HuH-7.5 (cell line): ENCODE data around the gene SCFD1.
"Not testable (repeated sequence)": the region's sequence is repeated elsewhere in the genome, so short reads cannot be mapped to it uniquely, and the experiment has no call there.

Source experiments
- DNase-seq: peaks from one replicate; pipeline ENCODE4 v3.0.0; 2011; ENCODE audit warnings: low spot score

The SCFD1 gene, protein sequence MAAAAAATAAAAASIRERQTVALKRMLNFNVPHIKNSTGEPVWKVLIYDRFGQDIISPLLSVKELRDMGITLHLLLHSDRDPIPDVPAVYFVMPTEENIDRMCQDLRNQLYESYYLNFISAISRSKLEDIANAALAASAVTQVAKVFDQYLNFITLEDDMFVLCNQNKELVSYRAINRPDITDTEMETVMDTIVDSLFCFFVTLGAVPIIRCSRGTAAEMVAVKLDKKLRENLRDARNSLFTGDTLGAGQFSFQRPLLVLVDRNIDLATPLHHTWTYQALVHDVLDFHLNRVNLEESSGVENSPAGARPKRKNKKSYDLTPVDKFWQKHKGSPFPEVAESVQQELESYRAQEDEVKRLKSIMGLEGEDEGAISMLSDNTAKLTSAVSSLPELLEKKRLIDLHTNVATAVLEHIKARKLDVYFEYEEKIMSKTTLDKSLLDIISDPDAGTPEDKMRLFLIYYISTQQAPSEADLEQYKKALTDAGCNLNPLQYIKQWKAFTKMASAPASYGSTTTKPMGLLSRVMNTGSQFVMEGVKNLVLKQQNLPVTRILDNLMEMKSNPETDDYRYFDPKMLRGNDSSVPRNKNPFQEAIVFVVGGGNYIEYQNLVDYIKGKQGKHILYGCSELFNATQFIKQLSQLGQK

DNA sequence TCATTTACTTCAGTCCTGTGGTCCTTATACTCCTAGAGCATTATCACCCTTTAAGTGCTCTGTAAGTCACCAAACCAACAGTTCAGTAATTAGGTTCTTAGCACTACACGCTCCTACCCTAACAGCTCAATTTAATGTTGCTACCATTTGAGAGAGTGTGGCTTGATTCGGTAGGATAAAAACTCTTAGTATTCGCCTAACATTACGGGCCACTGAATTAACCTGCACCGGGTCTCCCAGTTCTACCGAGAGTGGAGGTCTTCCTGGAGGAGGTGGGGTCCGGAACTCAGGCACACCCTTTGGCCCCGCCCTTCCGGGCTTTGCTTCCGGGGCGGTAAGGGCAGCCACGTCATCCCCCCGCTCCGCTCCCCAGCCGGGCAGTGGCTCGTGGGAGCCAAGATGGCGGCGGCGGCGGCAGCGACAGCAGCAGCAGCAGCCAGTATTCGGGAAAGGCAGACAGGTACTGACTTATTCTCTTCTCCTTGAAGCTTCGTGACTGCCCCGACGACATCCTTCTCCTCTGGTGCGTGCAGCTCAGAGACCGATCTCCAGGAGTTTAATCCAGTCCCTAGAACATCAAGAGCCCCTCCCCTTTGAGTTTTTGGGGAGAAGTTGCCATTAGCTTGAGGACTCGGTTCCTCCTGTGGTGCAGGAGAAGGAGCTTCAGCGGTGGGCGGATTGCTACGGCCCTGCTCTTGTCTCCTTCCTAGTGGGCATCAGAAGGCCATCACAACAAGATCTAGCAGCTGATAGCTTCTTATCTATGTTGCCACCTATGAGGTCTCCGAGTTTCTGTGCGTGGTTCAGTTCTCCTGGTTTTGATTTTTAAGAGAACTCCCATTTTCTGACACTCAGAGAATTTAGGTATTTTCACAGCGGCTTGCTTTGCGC is at the start of gene SCFD1:
TSS of gene SCFD1 (plus strand) at position 380 of the 891 bp plus-strand sequence. CDS start at position 400, 20 bp downstream.
- peak; percentile 90 for DNase-seq

DNA sequence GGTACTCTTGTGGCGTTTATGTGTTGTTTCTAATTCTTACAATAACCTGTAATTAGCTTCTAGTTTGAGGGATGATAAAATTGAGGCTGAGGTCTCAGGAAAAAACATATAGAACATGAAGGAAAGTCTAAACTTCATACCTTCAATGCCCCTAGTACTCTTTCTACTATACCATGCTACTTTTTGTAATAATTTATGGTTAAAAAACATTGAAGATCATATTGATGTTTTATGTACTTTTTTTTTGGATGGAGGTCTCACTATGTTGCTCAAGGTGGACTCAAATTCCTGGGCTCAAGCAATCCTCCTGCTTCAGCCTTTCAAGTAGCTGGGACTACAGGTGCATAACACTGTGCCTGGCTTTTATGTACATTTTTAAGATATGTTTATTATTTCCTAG is 49.3 kb upstream of the SCFD1 start:
- DNase-seq = no peak

DNA sequence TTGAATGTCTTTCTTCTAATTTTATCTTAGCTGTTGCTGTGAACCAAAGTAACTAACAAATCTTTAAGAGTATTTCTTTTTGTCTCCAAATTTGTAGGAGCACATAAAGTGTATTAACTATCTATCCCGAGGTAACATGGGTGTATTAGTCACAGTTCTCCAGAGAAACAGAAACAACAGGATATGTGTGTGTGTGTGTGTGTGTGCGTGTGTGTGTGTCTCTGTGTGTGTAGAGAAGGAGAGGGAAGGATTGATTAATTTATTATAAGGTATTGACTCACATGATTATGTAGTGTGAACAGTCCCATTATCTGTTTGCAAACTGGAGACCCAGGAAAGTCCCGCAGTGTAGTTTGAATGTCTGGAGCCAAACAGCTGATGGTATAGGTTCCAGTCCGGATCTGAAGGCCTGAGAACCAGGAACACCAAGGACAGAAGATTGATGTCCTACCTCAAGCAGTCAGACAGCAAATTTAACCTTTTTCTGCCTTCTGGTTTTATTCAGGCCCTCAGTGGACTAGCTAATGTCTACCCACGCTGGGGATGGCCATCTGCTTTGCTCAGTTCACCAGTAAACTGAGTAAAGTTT is 48.8 kb upstream of the SCFD1 start:
- DNase-seq = no peak

DNA sequence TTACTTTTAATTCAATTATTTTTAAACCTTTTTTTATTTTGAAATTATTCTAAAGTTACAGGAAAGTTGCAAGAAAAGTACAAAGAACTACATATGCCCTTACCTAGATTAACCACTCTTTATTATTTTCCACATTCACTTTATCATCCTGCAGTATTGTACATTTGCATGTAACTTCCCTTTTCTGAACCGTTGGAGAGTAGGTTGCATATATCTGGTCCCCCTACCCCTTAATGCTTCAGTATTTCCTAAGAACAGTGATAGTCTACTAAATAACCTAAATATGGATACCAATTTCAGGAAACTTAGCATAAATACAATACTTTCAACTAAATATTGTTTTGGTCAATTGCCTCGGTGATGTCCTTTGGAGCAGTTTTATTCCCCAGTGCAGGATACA is 48.2 kb upstream of the SCFD1 start:
- no peak for DNase-seq

DNA sequence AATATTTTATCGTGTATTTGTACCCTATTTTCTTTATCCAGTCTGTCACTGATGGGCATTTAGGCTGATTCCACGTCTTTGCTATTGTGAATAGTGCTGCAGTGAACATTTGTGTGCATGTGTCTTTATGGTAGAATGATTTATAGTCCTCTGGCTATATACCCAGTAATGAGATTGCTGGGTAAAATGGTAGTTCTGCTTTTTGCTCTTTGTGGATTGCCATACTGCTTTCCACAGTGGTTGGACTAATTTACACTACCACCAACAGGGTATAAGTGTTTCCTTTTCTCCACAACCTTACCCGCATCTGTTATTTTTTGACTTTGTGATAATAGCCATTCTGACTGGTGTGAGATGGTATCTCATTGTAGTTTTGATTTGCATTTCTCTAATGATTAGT is 47.3 kb upstream of the SCFD1 start:
- not testable (repeated sequence) for DNase-seq

DNA sequence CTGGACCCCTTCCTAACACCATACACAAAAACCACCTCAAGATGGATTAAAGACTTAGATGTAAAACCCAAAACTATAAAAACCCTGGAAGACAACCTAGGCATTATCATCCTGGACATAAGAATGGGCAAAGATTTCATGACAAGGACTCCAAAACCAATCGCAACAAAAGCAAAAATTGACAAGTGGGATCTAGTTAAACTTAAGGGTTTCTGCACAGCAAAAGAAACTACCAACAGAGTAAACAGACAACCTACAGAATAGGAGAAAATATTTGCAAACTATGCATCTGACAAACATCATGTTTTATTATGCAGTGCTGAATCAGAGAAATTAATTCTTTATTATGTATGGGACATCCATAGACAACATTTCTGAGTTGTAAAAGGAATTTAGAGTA is 45.8 kb upstream of the SCFD1 start:
- not testable (repeated sequence) for DNase-seq

DNA sequence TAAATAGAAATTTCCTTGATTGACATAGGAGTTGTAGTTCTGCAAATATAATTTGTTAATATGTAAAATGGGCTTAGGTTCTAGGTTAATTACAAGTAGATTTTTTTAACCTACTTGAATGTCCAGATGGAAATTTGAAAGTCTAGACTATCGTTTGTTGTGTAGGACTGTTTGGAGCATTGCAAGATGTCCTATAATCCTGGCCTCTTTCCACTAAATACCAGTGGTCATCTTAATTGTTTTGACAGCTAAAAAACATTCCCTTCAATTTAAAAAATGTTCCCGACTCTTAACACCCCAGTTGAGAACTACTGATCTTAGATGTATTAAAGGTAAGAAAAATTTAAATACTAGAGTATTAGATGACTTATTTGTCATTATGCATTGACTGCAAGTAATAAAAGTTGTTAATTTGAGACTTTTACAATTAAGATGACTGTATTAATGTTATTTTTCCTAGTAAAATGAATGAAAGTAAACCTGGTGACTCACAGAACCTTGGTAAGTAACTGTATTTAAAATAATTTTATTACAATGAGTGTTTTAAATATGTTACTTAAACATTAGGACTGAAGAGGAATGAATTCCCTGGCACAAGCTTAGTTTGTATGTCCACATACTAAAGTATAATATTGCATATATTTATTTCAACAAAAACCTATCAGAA is 41.4 kb upstream of the SCFD1 start:
- DNase-seq = no peak

DNA sequence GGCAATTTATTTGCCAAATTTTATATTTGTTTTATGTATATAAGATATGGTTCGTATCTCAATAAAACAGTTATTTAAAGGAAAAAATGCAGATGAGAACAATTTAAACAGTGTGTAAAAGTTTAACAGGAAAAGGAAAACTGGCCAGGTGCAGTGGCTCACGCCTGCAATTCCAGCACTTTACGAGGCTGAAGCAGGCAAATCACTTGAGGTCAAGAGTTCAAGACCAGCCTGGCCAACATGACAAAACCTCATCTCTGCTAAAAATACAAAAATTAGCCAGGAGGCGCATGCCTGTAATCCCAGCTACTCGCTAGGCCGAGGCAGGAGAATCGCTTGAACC is 40.9 kb upstream of the SCFD1 start:
- no peak for DNase-seq

DNA sequence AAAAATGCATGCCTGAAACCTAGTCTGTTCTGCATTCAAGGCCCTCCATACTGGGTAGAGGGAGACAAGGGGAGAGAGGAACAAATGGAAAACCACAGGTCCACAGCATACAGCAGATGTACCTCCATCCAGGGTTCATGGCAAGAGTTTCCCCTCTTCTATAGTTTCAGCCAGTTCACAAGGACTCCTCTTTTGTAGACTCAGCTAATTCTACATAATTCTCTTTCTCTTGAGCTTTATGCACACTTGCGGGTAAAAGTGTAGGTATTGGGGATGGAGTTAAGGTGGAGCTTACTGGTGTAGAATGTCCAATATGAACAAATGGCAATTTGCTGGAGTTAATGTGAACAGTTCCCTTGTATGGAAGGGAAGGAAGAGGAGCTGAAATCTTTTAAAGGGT is 39.7 kb upstream of the SCFD1 start:
- DNase-seq = no peak

DNA sequence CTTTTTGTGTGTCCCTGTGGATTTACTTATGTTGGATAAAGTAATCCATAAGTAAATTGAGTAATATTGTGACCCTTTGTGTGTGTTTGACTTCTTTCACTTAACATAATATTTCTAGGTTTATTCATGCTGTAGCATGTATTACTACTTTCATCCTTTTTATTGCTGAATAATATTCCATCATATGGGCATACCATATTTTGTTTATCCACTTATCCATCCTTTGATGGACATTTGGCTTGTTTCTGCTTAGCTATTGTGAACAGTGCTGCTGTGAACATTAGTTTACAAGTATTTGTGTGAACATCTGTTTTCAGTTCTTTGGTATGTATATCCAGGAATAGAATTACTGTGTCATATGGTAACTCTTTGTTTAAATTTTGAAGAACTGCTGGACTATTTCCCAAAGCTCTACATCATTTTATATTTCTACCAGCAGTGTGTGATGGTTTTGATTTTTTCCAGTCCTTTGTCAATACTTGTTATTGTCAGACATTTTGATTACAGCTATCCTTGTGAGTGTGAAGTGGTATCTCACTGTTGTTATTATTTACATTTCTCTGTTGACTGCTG is 38.0 kb upstream of the SCFD1 start:
- DNase-seq = no peak

DNA sequence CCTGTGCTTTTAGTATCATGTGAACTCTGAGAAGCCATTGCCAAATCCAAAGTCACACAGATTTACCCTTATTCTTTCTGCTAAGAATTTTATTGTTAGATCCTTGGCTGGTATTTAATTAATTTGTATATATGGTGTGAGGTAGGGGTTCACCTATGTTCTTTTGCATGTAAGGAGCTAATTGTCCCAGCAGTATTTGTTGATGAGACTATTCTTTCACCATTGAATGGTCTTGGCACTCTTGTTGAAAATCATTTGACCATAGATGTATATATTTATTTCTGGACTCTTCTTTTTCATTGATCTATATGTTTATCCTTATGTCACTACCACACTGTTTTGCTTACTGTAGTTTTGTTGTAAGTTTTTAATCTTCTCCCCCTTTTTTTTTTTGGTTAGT is 36.9 kb upstream of the SCFD1 start:
- no peak for DNase-seq

DNA sequence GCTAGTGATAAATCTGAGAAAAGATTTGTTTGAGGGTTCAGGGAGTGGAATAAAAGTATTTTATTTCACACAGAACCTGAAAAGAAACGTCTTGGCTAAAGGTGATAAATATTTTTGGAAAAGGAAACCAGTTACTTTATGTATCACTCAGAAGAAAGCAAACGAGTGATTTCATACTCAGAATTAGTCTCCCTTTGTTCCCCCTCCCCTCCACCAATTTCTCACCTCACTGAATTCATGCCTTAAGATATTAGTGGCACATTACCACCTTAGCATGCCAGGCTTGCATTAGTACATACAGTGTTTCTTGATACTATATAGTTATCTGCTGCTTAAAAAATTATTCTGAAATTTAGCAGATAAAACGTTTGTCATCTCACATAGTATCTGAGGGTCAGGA is 35.0 kb upstream of the SCFD1 start:
- no peak for DNase-seq

DNA sequence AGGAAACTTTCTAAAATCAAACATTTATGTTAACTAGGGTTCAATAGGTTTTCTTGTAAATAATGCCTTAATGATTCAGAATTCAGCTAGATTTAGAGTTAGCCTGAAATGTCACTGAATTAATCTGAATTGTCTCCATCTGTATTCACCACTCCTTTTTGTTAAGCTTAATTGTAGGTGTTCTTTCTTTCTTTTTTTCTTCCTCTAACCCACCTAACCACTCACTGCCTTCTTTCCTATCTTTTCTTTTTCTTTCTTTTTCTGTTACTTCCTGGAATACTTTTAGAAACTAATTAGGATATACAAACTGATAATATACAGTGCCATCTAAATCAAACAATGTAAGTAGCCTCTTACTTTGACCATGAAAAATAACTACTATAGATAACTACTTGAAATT is 33.2 kb upstream of the SCFD1 start:
- DNase-seq = no peak

DNA sequence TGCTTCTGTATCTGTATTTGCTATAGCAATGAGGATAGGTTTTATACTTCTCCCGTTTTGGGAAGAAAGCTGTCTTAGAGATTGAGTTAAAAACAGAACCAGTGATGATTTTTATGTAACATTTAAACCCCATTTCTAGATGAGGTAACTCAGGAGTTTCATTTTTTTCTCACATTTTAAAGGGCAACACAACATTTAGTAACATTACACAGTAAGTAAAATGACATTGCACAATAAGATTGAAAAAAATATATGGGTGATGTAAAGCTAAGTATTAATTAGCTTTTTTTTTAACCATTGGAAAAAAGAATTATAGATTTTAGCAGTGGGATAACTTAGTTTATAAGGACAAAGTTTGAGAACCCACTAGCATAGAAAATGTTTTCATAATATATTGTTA is 25.2 kb upstream of the SCFD1 start:
- no peak for DNase-seq

DNA sequence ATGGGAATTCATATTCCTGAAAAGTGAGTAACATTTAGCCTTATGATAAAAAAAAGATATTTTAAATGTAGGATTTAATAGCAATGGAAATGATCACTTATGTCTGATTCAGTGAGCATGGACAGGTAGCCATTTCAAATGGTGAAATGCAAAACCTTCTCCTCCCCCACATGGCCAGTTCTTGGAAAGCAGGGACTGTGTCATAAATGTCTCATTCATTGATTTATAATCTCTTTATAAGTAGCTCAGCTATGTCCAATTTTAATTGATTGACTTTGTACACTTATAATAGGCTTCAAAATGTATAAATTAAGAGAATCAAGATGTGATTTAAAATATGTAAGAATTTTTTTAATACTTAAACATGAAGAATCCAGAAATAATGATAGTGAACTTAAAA is 24.6 kb upstream of the SCFD1 start:
- DNase-seq = no peak

DNA sequence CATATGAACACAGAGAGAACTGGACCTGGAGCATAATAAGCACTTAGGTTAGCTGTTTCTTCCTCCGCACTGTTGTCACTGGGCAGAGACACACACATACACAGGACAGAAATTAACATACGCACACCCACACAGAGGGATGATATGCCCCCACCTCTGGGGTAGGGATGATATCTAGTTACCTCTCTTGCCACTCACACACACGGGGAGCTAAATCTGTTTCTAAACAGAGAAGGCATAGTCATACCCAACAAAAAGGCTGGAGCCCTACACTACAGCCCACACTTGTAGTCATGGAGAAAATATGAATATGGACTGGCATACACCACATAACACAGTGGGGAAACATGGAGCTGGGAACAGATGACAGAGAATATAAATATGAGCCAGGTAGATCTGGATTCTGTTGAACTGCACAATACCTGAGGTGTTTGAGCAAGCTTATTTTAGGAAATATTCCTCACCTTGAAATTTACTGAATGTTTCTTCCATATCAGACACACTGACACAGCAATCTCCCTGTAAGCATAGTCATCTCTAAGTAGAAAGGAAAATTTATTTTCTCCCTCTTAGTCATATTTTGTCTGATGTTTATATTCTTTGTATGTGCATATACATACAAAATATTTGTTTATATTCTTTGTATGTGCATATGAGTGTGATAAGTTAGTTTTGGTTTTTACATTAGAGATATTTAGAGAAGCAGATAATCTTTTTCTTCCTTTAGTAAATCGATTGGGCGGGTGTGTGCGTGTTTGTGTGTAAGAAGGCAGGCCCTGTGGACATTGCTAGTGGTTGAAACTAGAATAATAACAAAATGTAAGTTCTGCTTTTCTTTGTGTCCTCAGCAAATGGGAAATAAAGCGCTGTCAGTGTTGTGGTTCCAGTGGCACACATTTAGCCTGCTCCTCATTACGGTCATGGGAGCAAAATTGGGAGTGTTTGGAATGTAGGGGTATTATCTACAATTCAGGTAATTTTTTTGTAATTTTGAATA is 20.9 kb upstream of the SCFD1 start:
- no peak for DNase-seq

DNA sequence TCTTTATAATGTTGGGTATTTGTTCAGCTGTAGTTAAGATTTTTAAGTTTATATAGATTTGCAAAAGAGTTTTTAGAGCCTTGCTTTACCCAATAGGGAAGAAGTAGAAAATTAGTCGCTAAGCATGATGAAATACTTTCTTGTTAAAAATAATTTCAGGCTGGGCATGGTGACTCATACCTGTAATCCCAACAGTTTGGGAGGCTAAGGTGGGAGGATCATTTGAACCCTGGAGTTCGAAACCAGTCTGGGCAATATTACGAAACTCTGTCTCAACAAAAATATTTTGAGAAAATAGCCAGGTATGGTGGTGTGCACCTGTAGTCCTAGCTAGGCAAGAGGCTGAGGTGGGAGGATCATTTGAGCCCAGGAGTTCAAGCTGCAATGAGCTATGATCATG is 18.7 kb upstream of the SCFD1 start:
- DNase-seq = no peak

DNA sequence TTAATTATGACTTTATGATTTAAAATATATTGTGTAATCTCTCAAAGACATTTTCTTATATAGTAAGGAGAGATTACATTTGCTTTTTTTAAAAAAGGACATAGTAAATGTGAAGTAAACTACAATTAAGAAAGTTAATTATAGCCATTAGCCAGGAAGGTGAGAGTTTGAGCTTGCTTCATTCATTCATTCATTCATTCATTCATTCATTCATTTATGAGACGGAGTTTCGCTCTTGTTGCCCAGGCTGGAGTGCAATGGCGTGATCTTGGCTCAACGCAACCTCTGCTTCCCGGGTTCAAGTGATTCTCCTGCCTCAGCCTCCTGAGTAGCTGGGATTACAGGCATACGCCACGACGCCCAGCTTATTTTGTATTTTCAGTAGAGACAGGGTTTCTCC is 17.4 kb upstream of the SCFD1 start:
- DNase-seq = not testable (repeated sequence)

DNA sequence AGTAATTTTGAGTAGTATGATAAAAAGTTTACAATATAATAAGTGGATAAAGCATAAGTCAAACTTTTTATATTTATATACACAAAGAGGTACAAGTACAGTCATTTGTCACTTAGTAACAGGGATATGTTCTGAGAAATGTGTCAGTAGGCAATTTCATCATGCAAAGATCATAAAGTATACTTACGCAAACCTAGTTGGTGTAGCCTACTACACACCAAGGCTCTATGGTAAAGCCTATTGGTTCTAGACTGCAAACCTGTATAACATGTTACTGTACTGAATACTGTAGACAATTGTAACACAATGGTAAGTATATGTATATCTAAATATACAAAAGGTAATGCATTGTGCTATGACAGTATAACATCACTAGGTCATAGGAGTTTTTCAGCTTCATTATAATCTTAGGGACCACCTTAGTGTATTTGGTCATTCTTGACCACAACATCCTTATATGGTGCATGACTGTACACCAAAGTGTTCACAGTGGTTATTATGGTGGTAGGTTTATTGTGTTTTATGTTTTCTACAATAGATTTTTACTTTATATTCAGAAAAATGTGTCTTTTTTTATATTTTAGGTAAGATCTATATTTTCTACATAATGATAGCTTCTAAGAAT is 14.9 kb upstream of the SCFD1 start:
- DNase-seq = no peak

DNA sequence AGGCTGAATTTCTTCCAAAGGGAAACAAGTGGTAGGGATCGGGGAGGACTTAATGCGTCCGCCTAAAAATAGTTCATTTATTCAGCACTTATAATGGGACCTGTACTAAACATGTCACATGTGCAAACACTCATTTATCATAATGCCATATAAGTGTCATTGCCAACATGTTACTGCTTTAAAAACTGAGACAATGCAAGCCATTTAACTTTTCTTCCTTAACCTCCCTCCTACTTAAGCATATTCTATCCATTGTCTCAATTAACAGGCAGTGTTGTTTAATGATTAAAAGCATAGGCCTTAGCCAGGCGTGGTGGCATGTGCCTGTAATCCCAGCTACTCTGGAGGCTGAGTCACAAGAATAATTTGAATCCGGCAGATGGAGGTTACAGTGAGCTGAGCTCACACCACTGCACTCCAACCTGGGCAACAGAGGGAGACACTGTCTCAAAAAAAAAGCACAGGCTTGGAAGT is 13.5 kb upstream of the SCFD1 start:
- no peak for DNase-seq
